ENCODE measurements around the gene MED9.
A peak's percentile ranks its signal among the peaks of the same experiment; 100 is the strongest.

Gene MED9

GRCh38 chr17:17532991-17533390 lies 56.2 kb downstream of the MED9 start:
- in situ Hi-C loops (cut with HindIII; ENCODE audit: low sequenced_read_pairs) = no loop called here
- no peak overlapping the region for H3K4me3 ChIP-seq (ENCODE audit: low read depth, low read length)
- TF ChIP-seq CTCF (IDR thresholded peaks at IDR 0.05; ENCODE audit: low read depth, low read length) = no peak
- DNase-seq (ENCODE audit: low read depth, low spot score) = no peak

DNA sequence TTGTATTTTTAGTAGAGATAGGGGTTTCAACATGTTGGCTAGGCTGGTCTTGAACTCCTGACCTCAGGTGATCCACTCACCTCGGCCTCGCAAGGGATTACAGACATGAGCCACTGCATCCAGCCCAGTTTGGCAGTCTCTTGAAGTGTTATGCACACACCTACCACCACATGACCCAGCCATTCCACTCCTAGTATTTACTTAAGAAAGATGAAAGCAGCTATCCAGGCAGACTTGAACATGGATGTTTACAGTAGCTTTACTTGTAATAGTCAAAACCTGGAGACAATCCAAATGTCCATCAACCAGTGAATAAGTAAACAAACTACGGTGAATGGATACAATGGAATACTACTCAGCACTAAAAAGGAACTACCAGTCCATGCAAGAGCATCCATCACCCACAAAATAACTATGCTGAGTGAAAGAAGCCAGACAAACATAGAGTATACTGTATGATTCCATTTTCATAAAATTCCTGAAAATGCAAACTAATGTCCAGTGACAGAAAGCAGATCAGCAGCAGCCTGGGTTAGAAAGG lies 57.2 kb downstream of the MED9 start:
- TF ChIP-seq CTCF (IDR thresholded peaks at IDR 0.05; ENCODE audit: low read depth, low read length) = no peak
- in situ Hi-C loops (cut with HindIII; ENCODE audit: low sequenced_read_pairs) = no loop called here

DNA sequence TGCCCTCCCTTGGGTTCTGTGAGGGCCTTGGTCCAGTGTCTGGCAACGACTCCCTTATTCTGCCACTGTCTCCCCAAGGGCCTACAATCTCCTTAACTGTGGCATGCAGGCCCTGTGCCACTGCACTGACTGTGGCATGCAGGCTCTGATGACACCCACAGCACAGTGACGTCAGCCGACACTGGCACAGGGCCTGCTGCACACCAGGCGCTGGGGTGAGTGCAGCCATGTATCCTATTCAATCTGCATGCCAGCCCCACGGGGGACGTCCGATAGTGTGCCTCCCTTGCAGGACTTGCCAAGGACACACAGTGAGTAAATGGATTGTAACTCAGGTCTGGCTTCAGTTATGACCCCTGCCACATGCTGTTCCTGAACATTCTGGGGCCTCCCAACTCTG lies 59.2 kb downstream of the MED9 start:
- no peak overlapping the region for H3K4me3 ChIP-seq (ENCODE audit: low read depth, low read length)
- no peak for TF ChIP-seq CTCF (IDR thresholded peaks at IDR 0.05; ENCODE audit: low read depth, low read length)
- in situ Hi-C loops (cut with HindIII; ENCODE audit: low sequenced_read_pairs) = no loop called here
- peak; percentile 64 for DNase-seq (ENCODE audit: low read depth, low spot score)

More for the DNA sequence above, 57.2 kb downstream of the MED9 start:
- no peak overlapping the region for H3K4me3 ChIP-seq (ENCODE audit: low read depth, low read length)
- DNase-seq (ENCODE audit: low read depth, low spot score) = no peak

DNA sequence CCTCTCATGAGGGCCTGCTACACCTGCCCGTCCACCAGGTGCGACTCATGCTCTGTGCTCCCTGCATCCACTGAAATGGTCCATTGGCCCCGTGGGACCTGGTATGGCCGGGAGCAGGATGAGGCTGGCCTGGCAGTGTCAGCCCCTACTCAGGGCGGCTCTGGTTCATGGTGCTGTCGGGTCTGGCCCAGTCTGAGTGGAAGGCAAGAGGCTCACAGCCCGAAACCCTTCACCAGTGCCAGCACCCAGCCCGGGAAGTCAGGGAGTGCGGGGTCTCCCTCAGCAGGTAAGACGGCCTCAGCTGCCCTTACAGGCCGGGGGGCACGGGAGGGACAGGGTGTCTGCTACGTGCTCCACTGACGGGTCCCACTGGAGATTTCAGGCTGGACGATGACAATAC lies 59.9 kb downstream of the MED9 start:
- no peak overlapping the region for H3K4me3 ChIP-seq (ENCODE audit: low read depth, low read length)
- in situ Hi-C loops (cut with HindIII; ENCODE audit: low sequenced_read_pairs) = no loop called here
- TF ChIP-seq CTCF (IDR thresholded peaks at IDR 0.05; ENCODE audit: low read depth, low read length) = no peak
- DNase-seq (ENCODE audit: low read depth, low spot score) = no peak

- no peak for DNase-seq (ENCODE audit: low read depth, low spot score)
- TF ChIP-seq CTCF (IDR thresholded peaks at IDR 0.05; ENCODE audit: low read depth, low read length) = no peak
- in situ Hi-C loops (cut with HindIII; ENCODE audit: low sequenced_read_pairs) = no loop called here
- H3K4me3 ChIP-seq (ENCODE audit: low read depth, low read length) = no peak overlapping the region
Observed at GRCh38 chr17:17537311-17538099, 60.7 kb downstream of the MED9 start.

DNA sequence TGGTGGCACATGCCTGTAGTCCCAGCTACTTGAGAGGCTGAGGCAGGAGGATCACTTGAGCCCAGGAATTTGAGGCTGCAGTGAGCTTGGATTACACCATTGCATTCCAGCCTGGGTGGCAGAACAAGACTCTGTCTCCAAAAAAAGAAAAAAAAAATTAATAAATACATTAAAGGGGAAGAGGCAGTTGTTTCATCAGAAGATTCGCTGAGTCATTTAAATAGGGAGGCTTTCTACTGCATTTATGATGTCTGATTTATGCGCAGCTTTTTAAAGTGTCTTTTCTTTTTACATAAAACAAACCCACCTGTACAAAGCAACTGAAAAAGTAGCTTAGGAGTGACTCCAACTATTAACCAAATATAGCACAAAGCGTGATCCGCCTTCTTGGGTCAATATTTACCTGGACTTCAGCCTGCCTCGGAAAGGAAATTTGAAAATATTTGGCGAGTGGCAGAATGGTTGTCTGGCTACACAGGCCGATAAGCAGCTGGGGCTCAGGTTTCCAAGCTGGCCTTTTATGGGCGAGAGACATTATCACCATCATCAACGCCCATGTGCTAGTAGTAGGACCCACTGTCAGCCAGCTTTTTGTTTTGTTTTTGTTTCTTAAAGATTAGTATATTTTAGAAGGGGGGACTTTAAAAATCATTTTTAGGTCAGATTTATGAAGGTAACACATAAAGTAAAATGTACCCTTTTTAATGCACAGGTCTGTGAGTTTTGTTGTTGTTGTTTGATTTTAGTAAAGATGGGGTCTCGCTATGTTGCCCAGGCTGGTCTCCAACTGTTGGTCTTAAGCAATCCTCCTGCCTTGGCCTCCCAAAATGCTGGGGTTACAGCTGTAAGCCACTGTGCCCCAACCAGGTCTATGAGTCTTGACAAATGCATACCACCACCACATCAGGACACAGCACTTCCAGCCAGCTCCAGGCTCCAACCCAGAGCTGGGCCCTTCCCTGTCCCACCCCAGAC lies 61.9 kb downstream of the MED9 start:
- no peak for TF ChIP-seq CTCF (IDR thresholded peaks at IDR 0.05; ENCODE audit: low read depth, low read length)
- in situ Hi-C loops (cut with HindIII; ENCODE audit: low sequenced_read_pairs) = no loop called here

More for the DNA sequence above, 61.9 kb downstream of the MED9 start:
- no peak overlapping the region for H3K4me3 ChIP-seq (ENCODE audit: low read depth, low read length)
- peak; percentile 15 for DNase-seq (ENCODE audit: low read depth, low spot score)

All from astrocyte of the spinal cord (primary cell).